Measurements from ENCODE around the gene KCNQ5.

KCNQ5 gene

DNA sequence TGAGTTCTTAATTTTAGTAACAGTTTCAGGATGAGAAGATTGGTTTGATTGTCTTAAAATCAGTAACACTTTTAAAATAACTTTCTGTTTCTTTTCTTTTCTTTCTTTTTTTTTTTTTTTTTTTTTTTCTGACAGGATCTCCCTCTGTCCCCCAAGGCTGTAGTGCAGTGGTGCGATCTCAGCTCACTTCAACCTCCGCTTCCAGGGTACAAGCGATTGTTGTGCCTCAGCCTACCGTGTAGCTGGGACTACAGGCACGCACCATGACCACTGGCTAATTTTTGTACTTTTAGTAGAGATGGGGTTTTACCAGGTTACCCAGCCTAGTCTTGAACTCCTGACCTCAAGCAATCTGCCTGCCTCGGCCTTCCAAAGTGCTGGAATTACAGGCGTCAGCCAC is 33.7 kb upstream of the KCNQ5 start:
- H3K4me1 ChIP-seq (ENCODE audit: control insufficient read depth, low read length): no peaks in the 10 kb centered on the region
- H3K4me3 ChIP-seq (ENCODE audit: low read length): no peak overlapping the region
- no peaks in the 10 kb centered on the region for H4K20me1 ChIP-seq (ENCODE audit: control insufficient read depth, insufficient read depth, low read depth, low read length)
- TF ChIP-seq EZH2phosphoT487 (IDR thresholded peaks at IDR 0.05; ENCODE audit: borderline replicate concordance, low read length) (no peak), CTCF (IDR thresholded peaks at IDR 0.05; ENCODE audit: low read depth, low read length, poor library complexity, severe bottlenecking) (no peak)
- H3K27ac ChIP-seq (ENCODE audit: low read depth, low read length): no peak overlapping the region
- H3F3A ChIP-seq (ENCODE audit: control insufficient read depth, insufficient read depth): no peaks in the 10 kb centered on the region
- no peaks in the 10 kb centered on the region for H3K9me2 ChIP-seq (replicated peaks; ENCODE audit: control insufficient read depth, low read length)
- H3K4me2 ChIP-seq (ENCODE audit: low read length): no peak overlapping the region
- H3K79me2 ChIP-seq (ENCODE audit: control insufficient read depth, low read length): no peaks in the 10 kb centered on the region
- no peaks in the 10 kb centered on the region for H3K27me3 ChIP-seq (ENCODE audit: control insufficient read depth, low read length)
- no peaks in the 10 kb centered on the region for H3K36me3 ChIP-seq (ENCODE audit: control insufficient read depth, low read length)
- H3K9me3 ChIP-seq (ENCODE audit: control insufficient read depth, insufficient read depth, low read length): no peaks in the 10 kb centered on the region

GRCh38 chr6:72589096-72589495 is 32.8 kb upstream of the KCNQ5 start:
- TF ChIP-seq EZH2phosphoT487 (IDR thresholded peaks at IDR 0.05; ENCODE audit: borderline replicate concordance, low read length) (no peak), CTCF (IDR thresholded peaks at IDR 0.05; ENCODE audit: low read depth, low read length, poor library complexity, severe bottlenecking) (no peak)
- no peaks in the 10 kb centered on the region for H3K36me3 ChIP-seq (ENCODE audit: control insufficient read depth, low read length)
- H3K4me1 ChIP-seq (ENCODE audit: control insufficient read depth, low read length): no peaks in the 10 kb centered on the region
- no peaks in the 10 kb centered on the region for H3K79me2 ChIP-seq (ENCODE audit: control insufficient read depth, low read length)
- H3K27me3 ChIP-seq (ENCODE audit: control insufficient read depth, low read length): no peaks in the 10 kb centered on the region
- H4K20me1 ChIP-seq (ENCODE audit: control insufficient read depth, insufficient read depth, low read depth, low read length): no peaks in the 10 kb centered on the region
- H3K4me3 ChIP-seq (ENCODE audit: low read length): no peak overlapping the region
- H3K27ac ChIP-seq (ENCODE audit: low read depth, low read length): no peak overlapping the region
- H3F3A ChIP-seq (ENCODE audit: control insufficient read depth, insufficient read depth): no peaks in the 10 kb centered on the region
- no peaks in the 10 kb centered on the region for H3K9me2 ChIP-seq (replicated peaks; ENCODE audit: control insufficient read depth, low read length)
- H3K9me3 ChIP-seq (ENCODE audit: control insufficient read depth, insufficient read depth, low read length): no peaks in the 10 kb centered on the region
- H3K4me2 ChIP-seq (ENCODE audit: low read length): no peak overlapping the region

DNA sequence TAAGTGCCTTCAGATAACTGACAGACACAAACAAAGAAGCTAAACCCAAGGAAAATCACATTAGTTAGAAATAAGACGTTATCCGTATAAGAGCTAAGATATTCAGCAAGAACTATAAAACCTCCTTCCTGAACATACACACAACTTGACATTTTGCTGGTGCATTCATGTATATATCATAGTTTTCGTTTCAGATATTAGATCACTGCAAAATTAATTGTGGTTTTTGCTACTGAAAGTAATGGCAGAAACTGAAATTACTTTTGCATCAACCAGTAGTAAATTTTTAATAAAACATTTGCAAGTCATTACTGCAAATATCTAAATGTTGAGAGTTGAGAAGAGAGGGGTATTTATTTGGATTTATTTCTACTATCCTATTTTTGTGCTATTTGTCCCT is 26.1 kb upstream of the KCNQ5 start:
- Histone ChIP-seq H3K27me3 (ENCODE audit: control insufficient read depth, low read length) (no peaks in the 10 kb centered on the region), H3K4me2 (ENCODE audit: low read length) (no peak overlapping the region), H3K4me3 (ENCODE audit: low read length) (no peak overlapping the region), H3K4me1 (ENCODE audit: control insufficient read depth, low read length) (no peaks in the 10 kb centered on the region), H3F3A (ENCODE audit: control insufficient read depth, insufficient read depth) (no peaks in the 10 kb centered on the region), H3K9me2 (replicated peaks; ENCODE audit: control insufficient read depth, low read length) (no peaks in the 10 kb centered on the region), H4K20me1 (ENCODE audit: control insufficient read depth, insufficient read depth, low read depth, low read length) (no peaks in the 10 kb centered on the region), H3K9me3 (ENCODE audit: control insufficient read depth, insufficient read depth, low read length) (no peaks in the 10 kb centered on the region), H3K27ac (ENCODE audit: low read depth, low read length) (no peak overlapping the region), H3K79me2 (ENCODE audit: control insufficient read depth, low read length) (no peaks in the 10 kb centered on the region), H3K36me3 (ENCODE audit: control insufficient read depth, low read length) (no peaks in the 10 kb centered on the region)
- no peak for TF ChIP-seq CTCF (IDR thresholded peaks at IDR 0.05; ENCODE audit: low read depth, low read length, poor library complexity, severe bottlenecking)
- TF ChIP-seq EZH2phosphoT487 (IDR thresholded peaks at IDR 0.05; ENCODE audit: borderline replicate concordance, low read length): no peak

Data from DOHH2 (cell line).